ENCODE data around the gene ITGB7.

DNA sequence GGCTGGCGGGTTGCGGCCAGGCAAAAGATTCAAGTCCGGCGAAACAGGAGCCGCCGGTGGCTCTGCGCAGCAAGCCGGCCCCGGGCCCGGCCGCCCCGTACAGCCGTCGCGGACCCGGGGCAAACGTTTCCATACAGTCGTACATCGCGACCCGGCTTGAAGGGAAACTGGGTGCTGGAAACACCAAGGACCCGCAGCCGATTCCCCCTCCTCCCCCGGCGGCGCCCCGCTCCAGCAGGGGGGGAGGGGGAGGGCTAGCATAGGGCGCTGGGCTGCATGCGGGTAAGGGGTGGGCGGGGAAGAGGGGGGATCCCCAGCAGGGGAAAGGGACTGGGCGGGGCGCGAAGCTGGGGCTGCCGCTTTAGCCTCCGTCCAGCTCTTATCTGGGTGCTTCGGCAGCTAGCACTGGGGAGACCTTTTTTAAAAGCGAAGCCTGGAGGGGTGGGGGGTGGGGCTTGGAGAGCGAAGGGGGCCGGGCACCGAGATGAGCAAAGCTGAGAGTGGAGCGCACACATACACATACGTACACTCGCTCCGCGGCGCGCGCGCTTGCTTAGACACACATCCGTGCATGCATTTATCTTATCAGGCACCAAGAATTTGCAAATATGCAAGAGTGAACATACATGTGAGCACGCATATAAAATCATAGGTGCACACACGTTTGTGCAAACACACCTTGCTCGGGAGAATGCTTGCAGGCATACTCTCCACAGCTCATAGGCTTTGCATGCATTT lies 13.1 kb upstream of the ITGB7 start:
- TF ChIP-seq, protein P1, sequence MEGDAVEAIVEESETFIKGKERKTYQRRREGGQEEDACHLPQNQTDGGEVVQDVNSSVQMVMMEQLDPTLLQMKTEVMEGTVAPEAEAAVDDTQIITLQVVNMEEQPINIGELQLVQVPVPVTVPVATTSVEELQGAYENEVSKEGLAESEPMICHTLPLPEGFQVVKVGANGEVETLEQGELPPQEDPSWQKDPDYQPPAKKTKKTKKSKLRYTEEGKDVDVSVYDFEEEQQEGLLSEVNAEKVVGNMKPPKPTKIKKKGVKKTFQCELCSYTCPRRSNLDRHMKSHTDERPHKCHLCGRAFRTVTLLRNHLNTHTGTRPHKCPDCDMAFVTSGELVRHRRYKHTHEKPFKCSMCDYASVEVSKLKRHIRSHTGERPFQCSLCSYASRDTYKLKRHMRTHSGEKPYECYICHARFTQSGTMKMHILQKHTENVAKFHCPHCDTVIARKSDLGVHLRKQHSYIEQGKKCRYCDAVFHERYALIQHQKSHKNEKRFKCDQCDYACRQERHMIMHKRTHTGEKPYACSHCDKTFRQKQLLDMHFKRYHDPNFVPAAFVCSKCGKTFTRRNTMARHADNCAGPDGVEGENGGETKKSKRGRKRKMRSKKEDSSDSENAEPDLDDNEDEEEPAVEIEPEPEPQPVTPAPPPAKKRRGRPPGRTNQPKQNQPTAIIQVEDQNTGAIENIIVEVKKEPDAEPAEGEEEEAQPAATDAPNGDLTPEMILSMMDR (IDR thresholded peaks at IDR 0.05), result no peak
- TF ChIP-seq TAF1 (IDR thresholded peaks at IDR 0.05; ENCODE audit: borderline replicate concordance, low read depth, low read length) (no peak), SMC3 (IDR thresholded peaks at IDR 0.05; ENCODE audit: low read depth, low read length) (no peak), PBX3 (IDR thresholded peaks at IDR 0.05) (no peak), JUND (IDR thresholded peaks at IDR 0.05) (no peak), MEF2A (IDR thresholded peaks at IDR 0.05; ENCODE audit: borderline replicate concordance, low read depth) (no peak), EP300 (IDR thresholded peaks at IDR 0.05; ENCODE audit: borderline replicate concordance in 1 of 2, low read depth in 1 of 2, low read length in 1 of 2) (no peak), RAD21 (IDR thresholded peaks at IDR 0.05; ENCODE audit: low read length) (no peak), NFIC (IDR thresholded peaks at IDR 0.05; ENCODE audit: borderline replicate concordance) (no peak), MXI1 (IDR thresholded peaks at IDR 0.05; ENCODE audit: low read depth, low read length) (peak; percentile 51; the same call in 1 of the 2 replicates)
- TF ChIP-seq, protein P2, sequence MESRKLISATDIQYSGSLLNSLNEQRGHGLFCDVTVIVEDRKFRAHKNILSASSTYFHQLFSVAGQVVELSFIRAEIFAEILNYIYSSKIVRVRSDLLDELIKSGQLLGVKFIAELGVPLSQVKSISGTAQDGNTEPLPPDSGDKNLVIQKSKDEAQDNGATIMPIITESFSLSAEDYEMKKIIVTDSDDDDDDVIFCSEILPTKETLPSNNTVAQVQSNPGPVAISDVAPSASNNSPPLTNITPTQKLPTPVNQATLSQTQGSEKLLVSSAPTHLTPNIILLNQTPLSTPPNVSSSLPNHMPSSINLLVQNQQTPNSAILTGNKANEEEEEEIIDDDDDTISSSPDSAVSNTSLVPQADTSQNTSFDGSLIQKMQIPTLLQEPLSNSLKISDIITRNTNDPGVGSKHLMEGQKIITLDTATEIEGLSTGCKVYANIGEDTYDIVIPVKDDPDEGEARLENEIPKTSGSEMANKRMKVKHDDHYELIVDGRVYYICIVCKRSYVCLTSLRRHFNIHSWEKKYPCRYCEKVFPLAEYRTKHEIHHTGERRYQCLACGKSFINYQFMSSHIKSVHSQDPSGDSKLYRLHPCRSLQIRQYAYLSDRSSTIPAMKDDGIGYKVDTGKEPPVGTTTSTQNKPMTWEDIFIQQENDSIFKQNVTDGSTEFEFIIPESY (IDR thresholded peaks at IDR 0.05; ENCODE audit: borderline replicate concordance, low read depth), result no peak
- TF ChIP-seq, protein P3, sequence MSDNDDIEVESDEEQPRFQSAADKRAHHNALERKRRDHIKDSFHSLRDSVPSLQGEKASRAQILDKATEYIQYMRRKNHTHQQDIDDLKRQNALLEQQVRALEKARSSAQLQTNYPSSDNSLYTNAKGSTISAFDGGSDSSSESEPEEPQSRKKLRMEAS (IDR thresholded peaks at IDR 0.05; ENCODE audit: low read depth), result 0 out of 2 replicates have a peak, but pooled peaks have one; percentile 6
